ENCODE data around the gene NISCH. TPM values are rescaled to one million over a fixed set of nuclear protein-coding genes. Genes with fewer than 3 reads are reported as not detected.

The NISCH gene
- total and polyA plus RNA-seq, 2 experiments from 2014 or later: 18.4 to 76.4 TPM

GRCh38 chr3:52432691-52433141 is 22.7 kb upstream of the NISCH start:
- no peaks in the 10 kb centered on the region for H3K9me3 Mint-ChIP-seq
- H3K79me2 ChIP-seq (replicated peaks; ENCODE audit: insufficient read depth): no peaks in the 10 kb centered on the region
- no peaks in the 10 kb centered on the region for H3K4me1 ChIP-seq (ENCODE audit: insufficient read depth)
- H3K36me3 ChIP-seq (ENCODE audit: insufficient read depth): no peaks in the 10 kb centered on the region
- peaks cover 11% of the 10 kb centered on the region for H3K4me1 Mint-ChIP-seq
- H3K27me3 ChIP-seq (ENCODE audit: insufficient read depth): no peaks in the 10 kb centered on the region
- peaks cover 7% of the 10 kb centered on the region for H3K27me3 Mint-ChIP-seq (ENCODE audit: insufficient read depth, low read depth, poor library complexity)
- H2AFZ ChIP-seq: no peak overlapping the region
- no peak overlapping the region for H3K27ac ChIP-seq (ENCODE audit: low read depth)
- H3K4me3 ChIP-seq: no peak overlapping the region
- TF ChIP-seq ETS1 (IDR thresholded peaks at IDR 0.05): no peak
- no peak for TF ChIP-seq POLR2AphosphoS5 (IDR thresholded peaks at IDR 0.05; ENCODE audit: low read depth)
- no peak for TF ChIP-seq CREB1 (CRISPR knock-in tag; IDR thresholded peaks at IDR 0.05; ENCODE audit: low read depth)
- no peak for TF ChIP-seq REST (IDR thresholded peaks at IDR 0.05; ENCODE audit: unreplicated experiment)
- no peak for TF ChIP-seq CTCF (conservative IDR thresholded peaks at IDR 0.05; ENCODE audit: low read depth in 2 of 2)
- no peak for TF ChIP-seq EZH2phosphoT487 (IDR thresholded peaks at IDR 0.05; ENCODE audit: unreplicated experiment)
- TF ChIP-seq NANOG (IDR thresholded peaks at IDR 0.05; ENCODE audit: borderline replicate concordance): no peak
- TF ChIP-seq ZNF462 (CRISPR knock-in tag; IDR thresholded peaks at IDR 0.05): no peak
- no peak for TF ChIP-seq EZH2 (IDR thresholded peaks at IDR 0.05; ENCODE audit: low read depth, unreplicated experiment)
- no peak for TF ChIP-seq ZNF331 (CRISPR knock-in tag; IDR thresholded peaks at IDR 0.05; ENCODE audit: low read depth)
- TF ChIP-seq ZNF114 (CRISPR knock-in tag; IDR thresholded peaks at IDR 0.05): no peak
- no peak for TF ChIP-seq JUNB (IDR thresholded peaks at IDR 0.05; ENCODE audit: unreplicated experiment)
- no peak for TF ChIP-seq STAT1 (IDR thresholded peaks at IDR 0.05; ENCODE audit: unreplicated experiment)
- no peak overlapping the region for H3K27ac Mint-ChIP-seq
- no peaks in the 10 kb centered on the region for H3F3A ChIP-seq (replicated peaks; ENCODE audit: low read depth)
- DNase-seq (ENCODE audit: low spot score) (no peak), ATAC-seq (no peak)
- no peak overlapping the region for H3K4me2 ChIP-seq
- no peaks in the 10 kb centered on the region for H3K36me3 Mint-ChIP-seq (ENCODE audit: low read depth)
- no peaks in the 10 kb centered on the region for H3K9me2 ChIP-seq (ENCODE audit: insufficient read depth)
- H4K20me1 ChIP-seq (replicated peaks; ENCODE audit: insufficient read depth): no peaks in the 10 kb centered on the region
- H3K4me3 Mint-ChIP-seq: no peak overlapping the region

Data from GM23338 (cell line).